LNCAP (cell line): Measurements from ENCODE around the gene MAPK7.

Experiments
- TF ChIP-seq, protein P1 (sequence below): fragments of 450-650 bp; IDR thresholded peaks from 2 replicates; pipeline ENCODE4 v1.5.1; 2017; ENCODE audit warnings: mild to moderate bottlenecking

The MAPK7 gene

DNA sequence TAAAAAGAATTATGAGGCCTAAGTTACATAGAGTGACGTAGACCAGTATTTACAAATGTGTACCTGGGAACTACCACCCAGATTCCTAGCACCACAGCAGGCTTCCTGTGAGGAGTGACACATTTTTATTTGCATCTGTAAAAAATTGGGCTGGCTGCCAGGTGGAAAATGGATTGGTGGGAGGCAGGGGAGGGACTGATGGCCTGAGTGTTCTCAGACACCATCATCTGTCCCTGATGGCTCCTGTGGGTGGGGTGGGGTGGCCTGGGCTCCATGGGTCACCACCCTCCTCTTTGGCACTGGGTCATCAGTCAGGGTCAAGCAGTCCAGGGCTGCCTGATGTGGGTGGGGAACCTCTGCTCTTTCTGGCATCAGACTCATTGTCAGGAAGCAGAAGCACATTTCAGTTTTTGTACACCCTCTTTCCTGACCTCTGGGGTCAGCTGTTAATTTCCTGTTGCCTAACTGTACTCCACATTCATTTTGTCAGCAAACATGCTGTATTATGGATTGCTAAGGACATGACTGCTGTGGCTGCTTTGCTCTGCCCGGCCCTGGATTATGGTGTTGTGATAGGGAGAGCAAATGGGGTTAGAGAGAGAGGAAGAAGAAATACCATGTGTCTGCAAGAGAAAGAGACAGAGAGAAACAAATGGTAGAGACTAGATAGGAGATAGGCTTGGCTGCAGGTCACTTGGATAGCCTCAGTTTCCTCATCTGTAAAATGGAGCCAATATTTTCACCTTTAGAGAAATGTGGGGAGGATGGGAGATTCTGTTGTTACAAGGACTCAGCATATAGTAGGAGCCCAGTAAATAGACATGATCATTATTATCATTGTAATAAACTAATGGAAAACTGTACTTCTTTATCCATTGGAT lies 20.2 kb downstream of the MAPK7 start:
- TF ChIP-seq, protein P1, sequence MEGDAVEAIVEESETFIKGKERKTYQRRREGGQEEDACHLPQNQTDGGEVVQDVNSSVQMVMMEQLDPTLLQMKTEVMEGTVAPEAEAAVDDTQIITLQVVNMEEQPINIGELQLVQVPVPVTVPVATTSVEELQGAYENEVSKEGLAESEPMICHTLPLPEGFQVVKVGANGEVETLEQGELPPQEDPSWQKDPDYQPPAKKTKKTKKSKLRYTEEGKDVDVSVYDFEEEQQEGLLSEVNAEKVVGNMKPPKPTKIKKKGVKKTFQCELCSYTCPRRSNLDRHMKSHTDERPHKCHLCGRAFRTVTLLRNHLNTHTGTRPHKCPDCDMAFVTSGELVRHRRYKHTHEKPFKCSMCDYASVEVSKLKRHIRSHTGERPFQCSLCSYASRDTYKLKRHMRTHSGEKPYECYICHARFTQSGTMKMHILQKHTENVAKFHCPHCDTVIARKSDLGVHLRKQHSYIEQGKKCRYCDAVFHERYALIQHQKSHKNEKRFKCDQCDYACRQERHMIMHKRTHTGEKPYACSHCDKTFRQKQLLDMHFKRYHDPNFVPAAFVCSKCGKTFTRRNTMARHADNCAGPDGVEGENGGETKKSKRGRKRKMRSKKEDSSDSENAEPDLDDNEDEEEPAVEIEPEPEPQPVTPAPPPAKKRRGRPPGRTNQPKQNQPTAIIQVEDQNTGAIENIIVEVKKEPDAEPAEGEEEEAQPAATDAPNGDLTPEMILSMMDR, result no peak

DNA sequence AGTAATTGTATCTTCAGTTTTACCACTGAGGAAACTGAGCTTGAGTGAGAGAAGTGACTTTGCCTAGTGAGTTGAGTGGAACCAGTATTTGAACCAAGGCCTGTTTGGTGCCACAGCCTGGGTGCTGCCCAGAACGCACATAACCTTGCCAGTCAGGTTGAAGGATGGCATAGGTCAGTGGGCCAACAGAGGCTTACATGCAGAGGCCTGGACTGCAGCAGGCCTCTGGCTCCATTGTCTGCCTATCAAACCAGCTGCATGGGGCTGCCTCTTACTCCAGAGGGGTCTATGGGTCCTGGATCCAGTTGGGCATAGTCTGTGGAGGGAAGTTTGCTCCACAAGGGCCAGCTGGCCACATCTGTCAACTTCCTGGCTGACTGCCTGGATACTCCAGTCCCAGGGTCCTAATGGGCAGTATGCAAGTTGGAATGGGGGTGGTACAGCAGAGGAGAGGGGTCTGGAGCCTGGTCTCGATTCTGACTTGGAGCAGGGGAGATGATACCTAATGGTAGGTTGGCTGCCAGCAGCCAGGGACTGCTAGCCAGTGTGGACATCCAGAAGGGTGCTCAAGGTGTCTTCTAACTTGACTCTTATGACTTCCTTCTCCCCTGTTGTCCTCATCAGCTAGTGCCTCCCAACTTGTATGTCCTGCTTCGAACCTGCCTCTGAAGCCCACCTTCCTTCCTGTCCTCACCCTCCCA lies 21.6 kb downstream of the MAPK7 start:
- TF ChIP-seq, protein P1, result no peak

DNA sequence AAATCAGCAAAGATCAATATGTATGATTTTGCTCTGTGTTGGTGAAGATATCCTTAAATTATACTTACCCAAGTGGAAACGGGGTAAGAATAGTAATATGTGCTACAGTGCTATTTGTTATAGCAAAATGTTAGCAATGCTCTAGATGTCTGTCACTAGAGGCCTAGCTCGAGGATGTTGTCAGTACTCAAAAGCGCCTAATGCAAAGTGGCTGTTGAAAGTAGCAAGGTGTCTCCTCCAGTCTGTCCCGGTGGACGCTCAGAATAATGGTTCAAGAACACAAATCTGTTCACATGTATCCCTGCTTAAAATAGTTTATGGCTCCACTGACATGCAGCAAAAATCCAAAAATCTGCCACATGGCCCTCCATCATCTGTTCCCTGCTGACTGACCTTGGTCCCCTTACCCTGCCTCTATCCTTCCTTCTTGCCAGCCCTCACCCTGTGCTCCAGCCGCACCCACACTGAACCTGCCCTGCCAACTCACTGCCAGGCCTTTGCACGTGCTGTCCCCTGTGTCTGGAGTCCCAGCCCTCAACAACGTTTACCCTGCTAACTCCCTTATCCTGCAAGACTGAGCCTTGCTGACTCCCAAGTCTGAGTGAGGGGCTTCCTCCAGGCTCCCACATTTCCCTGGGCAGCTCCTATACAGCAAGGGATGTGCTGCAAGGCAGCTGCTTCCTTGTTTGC lies 23.2 kb downstream of the MAPK7 start:
- TF ChIP-seq, protein P1, result no peak

DNA sequence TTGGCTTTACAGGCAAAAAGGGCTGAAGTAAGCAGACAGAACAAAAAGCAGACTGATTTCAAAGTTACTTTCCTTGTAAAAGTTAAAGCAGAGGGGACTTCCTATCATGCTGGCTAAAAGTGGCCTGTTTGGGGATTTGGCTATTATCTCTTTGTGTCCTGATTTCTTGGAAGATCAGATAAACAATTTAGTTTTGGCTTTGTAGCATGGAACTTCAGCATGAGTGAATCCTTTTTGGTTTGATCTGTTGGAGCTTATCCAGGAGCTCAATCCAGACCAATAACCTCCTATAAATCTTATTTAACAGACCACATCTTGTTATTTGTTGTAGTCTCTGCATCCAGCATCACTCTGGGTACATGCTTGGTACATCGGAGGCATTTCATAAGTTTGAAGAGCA lies 23.9 kb downstream of the MAPK7 start:
- TF ChIP-seq, protein P1, result no peak

DNA sequence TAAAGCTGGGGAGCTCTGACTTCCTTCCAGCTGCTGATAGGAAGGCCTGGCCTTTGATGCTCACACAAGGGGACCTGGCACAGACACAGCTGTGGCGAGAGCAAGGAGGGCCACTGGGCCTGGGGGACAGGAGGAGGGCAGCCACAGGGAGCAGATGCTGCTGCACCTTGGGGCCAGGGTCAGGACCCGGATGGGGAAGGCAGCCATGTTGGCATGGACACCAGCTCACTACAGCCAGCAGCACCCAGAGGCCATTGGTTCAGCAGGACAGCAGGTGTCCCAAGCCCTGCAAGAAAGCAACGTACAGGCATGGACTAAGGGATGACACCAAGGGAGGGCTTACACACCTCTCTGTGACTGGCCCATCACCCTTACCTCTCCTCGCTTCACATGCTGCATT lies 24.7 kb downstream of the MAPK7 start:
- TF ChIP-seq, protein P1, result no peak

DNA sequence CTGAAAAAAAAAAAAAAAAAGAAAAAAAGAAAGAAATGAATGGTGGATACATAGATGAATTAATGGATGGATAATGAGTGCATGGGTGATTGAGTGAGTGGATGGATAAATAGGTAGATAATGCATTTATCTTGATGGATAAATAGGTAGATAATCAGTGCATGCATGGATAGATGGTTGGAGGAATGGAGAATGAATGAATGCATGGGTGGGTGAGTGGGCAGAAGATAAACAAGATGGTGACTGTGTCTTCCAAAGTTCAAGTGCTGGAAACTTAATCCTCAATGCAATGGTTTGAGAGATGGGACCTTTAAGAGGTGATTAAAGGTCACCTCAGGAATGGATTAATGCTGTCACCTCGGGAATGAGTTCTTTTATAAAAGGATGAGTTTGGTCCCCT lies 26.0 kb downstream of the MAPK7 start:
- TF ChIP-seq, protein P1, result no peak

DNA sequence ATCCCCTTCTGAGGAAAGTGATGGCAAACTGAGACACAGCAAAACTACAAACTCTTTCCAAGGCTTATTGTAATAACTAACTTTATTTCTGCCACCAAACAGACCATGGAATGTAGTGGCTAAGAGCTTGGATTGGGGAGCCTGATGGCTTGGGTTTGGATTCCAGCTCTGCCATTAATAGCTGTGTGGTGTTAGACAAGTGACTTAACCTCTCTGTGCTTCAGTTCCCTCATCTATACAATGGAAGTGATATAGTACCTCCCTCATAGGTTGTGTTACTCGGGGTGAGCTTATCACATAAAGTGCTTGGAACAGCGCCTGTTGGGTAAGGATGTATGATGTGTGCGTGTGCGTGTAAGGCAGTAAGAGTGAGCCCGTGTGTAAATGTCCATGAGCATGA lies 26.8 kb downstream of the MAPK7 start:
- TF ChIP-seq, protein P1, result no peak
